Measurements from ENCODE around the gene ZSCAN4. TPM values are rescaled to one million over a fixed set of nuclear protein-coding genes. Genes with fewer than 3 reads are reported as not detected.

ZSCAN4 gene
- total and polyA plus RNA-seq, 8 donors, result 0.05 to 1.5 (median 0.76) TPM; not detected in 5

- no peak overlapping the region for H3K27ac ChIP-seq
- peaks cover 0 to 15% (median 0%) of the 10 kb centered on the region in 3 donors for H3K27me3 ChIP-seq
- H3K4me1 ChIP-seq, result no peaks in the 10 kb centered on the region
- TF ChIP-seq POLR2AphosphoS5 (IDR thresholded peaks at IDR 0.05) (no peak), POLR2A (IDR thresholded peaks at IDR 0.05) (no peak), CTCF (IDR thresholded peaks at IDR 0.05) (no peak), EP300 (IDR thresholded peaks at IDR 0.05) (no peak)
- 27 to 67% (median 50%) methylated on average over 1 of the region's 1 CpG for WGBS, 5 donors
- peak in 1 of 2 donors; percentile 68 for DNase-seq
- H3K9me3 ChIP-seq, result peaks cover 3 to 59% (median 39%) of the 10 kb centered on the region in 4 donors
- H3K4me3 ChIP-seq, result no peak overlapping the region
- intact Hi-C loops (cut with DNase I; ENCODE audit: low total_unique reads), result no loop called here
- no peaks in the 10 kb centered on the region for H3K36me3 ChIP-seq
Observed at GRCh38 chr19:57655443-57655842, 13.3 kb upstream of the ZSCAN4 start.

- no peak overlapping the region for H3K4me3 ChIP-seq
- intact Hi-C loops (cut with DNase I; ENCODE audit: low total_unique reads), result no loop called here
- 76 to 96% (median 85%) methylated on average over 1 of the region's 1 CpG for whole genome bisulfite sequencing, 5 donors
Observed at GRCh38 chr19:57656346-57656745, 12.4 kb upstream of the ZSCAN4 start.

GRCh38 chr19:57664269-57665127 lies 4.2 kb upstream of the ZSCAN4 start:
- WGBS, 5 donors, result 3 to 5% (median 4%) methylated on average over 42 to 64 of the region's 64 CpGs

More at GRCh38 chr19:57656346-57656745, 12.4 kb upstream of the ZSCAN4 start:
- H3K27me3 ChIP-seq, result peaks cover 0 to 15% (median 0%) of the 10 kb centered on the region in 3 donors
- TF ChIP-seq CTCF (IDR thresholded peaks at IDR 0.05), result no peak
- no peak for TF ChIP-seq EP300 (IDR thresholded peaks at IDR 0.05)
- TF ChIP-seq POLR2A (IDR thresholded peaks at IDR 0.05), result no peak
- TF ChIP-seq POLR2AphosphoS5 (IDR thresholded peaks at IDR 0.05), result no peak
- peak overlapping the region in 1 of 5 donors; percentile 10 for H3K27ac ChIP-seq
- H3K36me3 ChIP-seq, result no peaks in the 10 kb centered on the region
- H3K9me3 ChIP-seq, result peaks cover 3 to 50% (median 36%) of the 10 kb centered on the region in 4 donors
- no peak for DNase-seq
- no peaks in the 10 kb centered on the region for H3K4me1 ChIP-seq

More at GRCh38 chr19:57664269-57665127, 4.2 kb upstream of the ZSCAN4 start:
- Histone ChIP-seq H3K4me3 (peak overlapping the region; percentile 55 to 77 (median 59)), H3K4me1 (peaks cover 0 to 17% (median 12%) of the 10 kb centered on the region in 4 donors), H3K27me3 (peaks cover 0 to 42% (median 15%) of the 10 kb centered on the region in 3 donors), H3K9me3 (peaks cover 0 to 5% (median 0%) of the 10 kb centered on the region in 4 donors), H3K36me3 (no peaks in the 10 kb centered on the region), H3K27ac (peak overlapping the region; percentile 28 to 79 (median 56))
- peak; percentile 31 to 88 for DNase-seq
- TF ChIP-seq POLR2A (IDR thresholded peaks at IDR 0.05) (no peak), EP300 (IDR thresholded peaks at IDR 0.05) (no peak), CTCF (IDR thresholded peaks at IDR 0.05) (no peak), POLR2AphosphoS5 (IDR thresholded peaks at IDR 0.05) (no peak)
- intact Hi-C loops (cut with DNase I; ENCODE audit: low total_unique reads), result no loop called here

All from stomach (tissue), 9 donors.